Kasumi-1 (cell line): ENCODE measurements around the gene S100G.
"Not testable (repeated sequence)": the region's sequence is repeated elsewhere in the genome, so short reads cannot be mapped to it uniquely, and the experiment has no call there.

Experiments
- DNase-seq, 2 experiments: peaks; one replicate each; lab custom pipeline; 2025; lab: John Stamatoyannopoulos, UW

Gene S100G

GRCh38 chrX:16649858-16650257 lies at the start of gene S100G:
Gene S100G (plus strand): TSS chrX:16650158. CDS start chrX:16651007, 849 bp downstream.
- no peak for DNase-seq

GRCh38 chrX:16601885-16602284 lies 48.1 kb upstream of the S100G start:
- DNase-seq: no peak

DNA sequence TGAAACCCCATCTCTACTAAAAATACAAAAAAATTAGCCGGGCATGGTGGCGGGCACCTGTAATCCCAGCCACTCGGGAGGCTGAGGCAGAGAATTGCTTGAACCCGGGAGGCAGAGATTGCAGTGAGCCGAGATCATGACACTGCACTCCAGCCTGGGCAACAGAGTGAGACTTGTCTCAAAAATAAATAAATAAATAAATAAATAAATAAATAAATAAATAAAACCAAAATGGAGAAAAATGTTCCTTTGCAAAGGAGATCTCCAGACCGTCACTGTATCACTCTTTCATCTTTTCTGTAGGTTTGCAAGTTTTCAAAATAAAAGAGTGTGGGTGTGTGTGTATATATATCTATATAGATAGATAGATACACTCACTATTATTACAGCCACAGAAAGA lies 46.7 kb upstream of the S100G start:
- not testable (repeated sequence) for DNase-seq

- no peak for DNase-seq
Observed at GRCh38 chrX:16603822-16604221, 46.1 kb upstream of the S100G start.

DNA sequence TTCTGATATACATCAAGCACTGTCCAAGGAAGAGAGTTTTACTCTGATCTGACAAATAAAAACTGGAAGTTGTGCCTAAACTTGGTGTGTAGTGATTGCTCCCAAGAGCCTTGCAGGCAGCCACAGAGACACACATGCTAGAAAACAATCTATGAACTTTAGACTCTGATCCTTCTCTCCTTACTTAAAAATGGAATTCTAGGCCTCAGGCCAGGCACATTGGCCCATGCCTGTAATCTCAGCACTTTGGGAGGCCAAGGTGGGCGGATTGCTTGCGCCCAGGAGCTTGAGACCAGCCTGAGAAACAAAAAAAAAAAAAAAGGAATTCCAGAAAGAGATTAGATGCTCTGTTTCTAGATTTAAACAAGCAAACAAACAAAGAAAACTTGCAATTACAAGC lies 45.6 kb upstream of the S100G start:
- no peak for DNase-seq

GRCh38 chrX:16606142-16606720 lies 43.7 kb upstream of the S100G start:
- DNase-seq: no peak

- DNase-seq: no peak
Observed at GRCh38 chrX:16610121-16610621, 39.8 kb upstream of the S100G start.

- DNase-seq: not testable (repeated sequence)
Observed at GRCh38 chrX:16610654-16611053, 39.3 kb upstream of the S100G start.

DNA sequence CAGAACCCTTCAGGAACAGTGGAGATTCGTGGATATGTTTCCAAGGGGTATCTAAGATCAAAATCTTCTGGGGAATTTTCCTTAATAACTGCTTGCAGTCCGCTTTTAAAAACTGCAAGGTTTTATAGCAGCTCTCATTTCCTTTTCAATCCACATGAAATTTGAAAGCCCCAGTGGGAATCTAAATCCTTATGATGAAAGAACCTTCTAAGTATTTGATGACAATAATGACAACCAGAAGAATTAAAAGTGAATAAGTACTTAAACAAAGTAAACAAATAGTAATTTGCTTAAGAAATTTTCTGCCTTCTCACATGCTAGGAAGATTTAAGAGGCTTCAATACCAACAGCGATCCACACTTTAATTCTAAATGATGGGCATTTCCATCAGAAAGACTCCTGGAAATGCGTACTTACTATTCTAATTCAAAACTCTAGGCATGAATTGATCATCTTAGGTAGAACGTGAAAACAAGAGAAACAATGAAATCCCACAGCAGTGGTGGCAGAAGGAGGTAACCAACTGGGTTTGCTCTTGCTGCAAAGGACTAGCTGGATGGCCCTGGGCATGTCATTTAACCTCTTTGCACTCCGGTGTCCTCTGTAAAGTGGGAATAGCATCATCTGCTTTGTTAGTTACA lies 37.6 kb upstream of the S100G start:
- no peak for DNase-seq

GRCh38 chrX:16617382-16617781 lies 32.6 kb upstream of the S100G start:
- DNase-seq: no peak

- no peak for DNase-seq
Observed at GRCh38 chrX:16618422-16618821, 31.5 kb upstream of the S100G start.

DNA sequence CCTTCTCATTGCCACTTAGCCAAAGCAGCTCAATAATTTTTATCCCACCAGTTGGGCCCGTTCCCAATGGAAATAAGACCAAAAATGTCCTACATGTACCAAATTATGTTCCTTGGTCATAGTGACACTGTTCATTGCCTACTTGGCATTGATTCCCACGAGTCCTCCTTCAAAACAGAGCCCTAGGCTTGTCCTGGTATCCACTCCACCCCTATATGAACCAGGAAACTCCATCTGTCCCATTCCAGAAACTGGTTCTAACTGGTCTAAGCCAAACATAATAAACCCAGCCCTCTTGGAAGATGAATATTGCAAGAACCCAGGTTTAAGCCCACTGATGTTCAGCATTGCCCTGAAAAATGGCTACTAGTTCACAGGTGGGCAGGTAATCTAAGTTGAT lies 30.9 kb upstream of the S100G start:
- DNase-seq: no peak

DNA sequence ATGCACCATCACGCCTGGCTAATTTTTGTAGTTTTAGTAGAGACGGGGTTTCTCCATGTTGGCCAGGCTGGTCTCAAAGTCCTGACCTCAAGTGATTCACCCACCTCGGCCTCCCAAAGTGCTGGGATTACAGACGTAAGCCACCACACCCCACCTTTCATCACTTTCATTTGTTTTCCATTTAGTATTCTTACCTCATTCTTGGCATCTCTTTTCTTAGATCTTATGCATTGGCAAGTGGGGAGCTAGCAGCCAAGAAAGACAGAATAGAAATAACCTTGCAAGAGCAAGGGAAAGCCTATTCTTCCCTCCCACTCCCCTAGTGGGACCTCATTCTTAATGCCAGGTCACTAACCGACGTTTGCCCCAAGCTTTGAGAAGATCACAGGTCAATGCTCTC lies 21.4 kb upstream of the S100G start:
- not testable (repeated sequence) for DNase-seq

DNA sequence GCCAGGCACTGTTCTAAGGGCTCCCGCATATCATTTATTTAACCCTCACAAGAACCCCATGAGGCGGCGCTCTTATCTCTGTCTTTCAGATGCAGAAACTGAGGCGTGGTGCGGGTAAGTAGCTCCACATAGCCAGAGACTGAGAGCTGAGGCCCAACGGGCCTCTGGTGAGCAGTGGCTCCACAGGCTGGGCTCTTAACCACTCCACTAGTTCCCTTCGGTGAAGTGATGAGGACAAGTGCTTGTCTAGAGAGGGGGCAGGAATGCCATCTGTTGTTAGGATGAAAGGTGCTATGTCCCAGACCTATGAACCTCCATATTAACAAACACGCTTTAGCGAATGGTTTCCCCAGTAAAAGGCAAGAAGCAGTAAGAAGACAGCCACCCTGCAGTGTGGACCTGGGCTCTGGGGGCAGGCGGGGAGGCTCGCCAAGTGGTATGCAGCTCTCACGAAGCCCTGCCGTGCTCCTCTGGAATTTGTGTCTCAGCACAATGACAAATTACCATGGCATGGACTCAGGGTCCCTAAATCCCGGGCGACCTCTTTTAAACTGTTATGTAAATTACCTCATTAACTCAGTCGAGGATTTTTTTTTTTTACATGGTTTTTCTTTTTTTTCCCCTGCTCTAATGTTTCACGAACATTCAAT lies 20.9 kb upstream of the S100G start:
- DNase-seq: no peak

GRCh38 chrX:16629909-16630308 lies 20.0 kb upstream of the S100G start:
- DNase-seq: no peak

GRCh38 chrX:16633754-16634153 lies 16.2 kb upstream of the S100G start:
- DNase-seq: no peak

GRCh38 chrX:16635040-16635439 lies 14.9 kb upstream of the S100G start:
- no peak for DNase-seq

DNA sequence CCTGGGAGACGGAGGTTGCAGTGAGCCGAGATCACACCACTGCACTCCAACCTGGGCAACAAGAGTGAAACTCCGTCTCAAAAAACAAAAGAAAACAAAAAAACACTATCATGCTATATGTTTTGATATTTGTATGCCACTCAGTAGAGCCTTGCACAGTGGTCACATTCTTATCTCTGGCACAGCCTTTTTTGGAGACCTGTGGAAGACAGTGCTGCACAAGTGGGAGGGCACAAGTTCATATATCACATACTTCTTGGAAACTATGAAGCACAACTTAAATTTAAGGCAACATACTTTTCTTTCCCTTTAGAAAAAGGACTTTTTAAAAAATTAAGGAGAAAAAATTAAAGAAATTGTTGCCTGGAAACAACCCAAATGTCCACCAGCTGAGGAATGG lies 14.4 kb upstream of the S100G start:
- DNase-seq: no peak

GRCh38 chrX:16638533-16638932 lies 11.4 kb upstream of the S100G start:
- no peak for DNase-seq

DNA sequence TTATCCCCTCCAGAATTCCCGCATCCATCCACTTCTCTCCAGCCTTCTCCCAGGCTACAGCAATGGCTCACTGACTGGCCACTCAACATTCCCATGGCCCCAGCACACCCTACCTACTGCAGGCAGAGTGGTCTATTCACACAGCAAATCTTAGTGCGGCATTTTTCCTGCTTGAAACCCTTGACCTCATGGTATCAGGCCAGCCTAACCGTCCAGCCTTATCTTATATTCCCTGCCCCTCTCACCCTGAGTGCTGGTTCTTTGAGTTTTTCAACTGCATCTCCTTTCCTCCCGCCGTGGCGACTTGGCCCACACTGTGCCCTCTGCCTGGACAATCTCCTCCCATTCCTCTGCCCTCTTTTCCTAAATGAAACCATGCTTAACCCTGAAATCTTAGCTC lies 10.0 kb upstream of the S100G start:
- DNase-seq: no peak

DNA sequence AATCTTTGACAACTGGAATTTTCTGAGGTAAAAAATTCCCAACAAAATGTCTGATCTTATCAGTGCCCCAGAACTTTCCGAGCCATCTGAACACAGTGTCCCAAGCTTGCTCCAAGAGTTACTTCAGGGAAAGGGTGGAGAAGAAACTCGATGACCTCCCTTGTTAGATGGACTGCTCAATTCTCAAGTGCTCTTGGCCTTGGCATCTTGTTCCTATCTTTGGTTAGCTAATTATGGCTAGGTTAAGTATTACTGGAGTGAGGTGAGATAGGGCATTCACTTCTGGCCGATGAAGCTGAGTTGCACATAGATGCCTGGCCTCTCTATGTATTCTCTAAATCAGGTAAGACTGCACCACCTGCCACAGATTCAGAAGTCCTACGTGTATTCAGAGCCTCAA lies 9.1 kb upstream of the S100G start:
- no peak for DNase-seq

GRCh38 chrX:16643176-16643575 lies 6.8 kb upstream of the S100G start:
- no peak for DNase-seq

DNA sequence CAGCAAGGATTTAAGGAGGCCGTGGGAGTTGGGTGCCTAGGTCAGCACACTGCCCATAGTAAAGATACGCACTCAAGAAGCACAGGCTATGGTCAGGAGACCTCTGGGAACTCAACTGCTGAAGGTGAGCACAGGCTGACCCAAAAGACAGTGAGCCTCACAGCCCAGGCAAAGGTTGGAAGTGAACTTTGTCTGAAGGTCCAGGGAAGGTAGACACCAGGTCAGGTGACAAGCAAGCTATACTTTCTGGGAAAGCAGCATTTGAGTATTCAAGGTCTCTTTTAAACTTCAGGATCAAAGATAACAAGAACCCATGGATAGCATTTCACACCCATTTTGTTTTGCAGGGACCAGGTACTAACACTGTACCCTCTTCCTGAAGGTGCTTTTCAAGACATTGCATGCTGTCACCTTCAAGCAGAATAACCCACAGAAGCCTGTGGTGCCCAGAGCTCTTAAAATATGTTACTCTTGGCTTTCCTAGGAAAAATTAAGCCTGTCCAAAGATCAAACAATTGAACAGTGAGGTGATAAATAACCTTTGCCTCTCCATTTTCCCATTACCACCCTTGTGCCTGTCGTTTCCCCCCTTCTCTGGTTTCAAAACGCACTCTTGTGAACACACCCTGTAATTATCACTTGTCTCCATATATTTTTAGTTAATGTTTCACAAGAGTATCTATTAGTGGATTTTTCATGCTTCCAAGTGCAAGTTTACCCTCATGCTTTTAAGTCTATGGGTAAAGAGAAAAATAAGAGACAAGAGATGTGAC lies 3.4 kb upstream of the S100G start:
- no peak for DNase-seq
